Endothelial cell of umbilical vein (primary cell): Measurements from ENCODE around the gene DCUN1D1. TPM values are rescaled to one million over a fixed set of nuclear protein-coding genes. Genes with fewer than 3 reads are reported as not detected.

Source experiments
- BruUV-seq: library from RNA; stranded (reverse); fragments of 400-500 nt; replicated peaks from 2 replicates; lab custom pipeline; 2021; lab: Mats Ljungman, UMichigan
- CTCF ChIA-PET: fragments of 300-600, 350-600 bp; sonication (Branson Sonifier 250); formaldehyde crosslinking; loops from one replicate; lab custom pipeline; 2021; ENCODE audit warnings: antibody characterized with exemption, inconsistent platforms; lab: Charles Lee
- POLR2A ChIA-PET: fragments of 300-600, 350-600 bp; sonication (Branson Sonifier 250); formaldehyde crosslinking; loops from one replicate; lab custom pipeline; 2021; ENCODE audit warnings: antibody characterized with exemption, inconsistent platforms; lab: Charles Lee
- DNase-seq: peaks from one replicate; pipeline ENCODE4 v3.0.0-alpha.2; 2011; ENCODE audit warnings: low read depth, low spot score
- FAIRE-seq: peaks from 2 replicates; lab custom pipeline; 2011; peaks lifted over from hg19 to GRCh38; lab: Jason Lieb, UNC
- H2AFZ ChIP-seq: 2 replicates; pipeline ENCODE4 v1.6.0; 2012; ENCODE audit warnings: low read depth, low read length, control low read depth, inconsistent platforms
- H3K27ac ChIP-seq: 2 replicates; pipeline ENCODE4 v1.5.1; 2011; ENCODE audit warnings: low read depth, mild to moderate bottlenecking, control low read depth, low read length, moderate library complexity; ENCODE audit not compliant: insufficient read depth
- H3K27me3 ChIP-seq, 2 experiments: 2 replicates each; pipeline versions ENCODE4 v1.6.0 to v1.6.1; 2011; ENCODE audit warnings: low read length in 2 of 2, mixed read lengths in 1 of 2; ENCODE audit not compliant: control insufficient read depth in 2 of 2, insufficient read depth in 2 of 2
- H3K36me3 ChIP-seq, 2 experiments: 2 replicates in 1 of 2; 3 replicates in 1 of 2; pipeline ENCODE4 v1.5.1; 2011; ENCODE audit warnings: low read length in 2 of 2, mild to moderate bottlenecking in 1 of 2, moderate library complexity in 1 of 2; ENCODE audit not compliant: control insufficient read depth in 2 of 2, insufficient read depth in 2 of 2; ENCODE audit errors: extremely low read depth in 1 of 2
- H3K4me1 ChIP-seq: 3 replicates; pipeline ENCODE4 v1.5.1; 2011; ENCODE audit warnings: mild to moderate bottlenecking, low read length; ENCODE audit not compliant: control insufficient read depth, insufficient read depth; ENCODE audit errors: extremely low read depth
- H3K4me2 ChIP-seq: 2 replicates; pipeline ENCODE4 v1.6.1; 2011; ENCODE audit warnings: low read length, control low read depth, mixed read lengths; ENCODE audit not compliant: insufficient read depth
- H3K4me3 ChIP-seq, 3 experiments: fragments of 200-600 bp in 1 of 3; sonication (generic), shearing (Covaris generic) in 1 of 3; replicated peaks in 1 of 3; 2 replicates each; pipeline ENCODE4 v1.5.1; 2011 to 2016; ENCODE audit warnings: control low read depth in 3 of 3, low read length in 3 of 3, mild to moderate bottlenecking in 2 of 3, inconsistent platforms in 1 of 3, low read depth in 1 of 3, moderate library complexity in 1 of 3; ENCODE audit not compliant: insufficient read depth in 1 of 3
- H3K79me2 ChIP-seq: 2 replicates; pipeline ENCODE4 v1.6.0; 2012; ENCODE audit warnings: low read length, inconsistent platforms; ENCODE audit not compliant: control insufficient read depth, insufficient read depth
- H3K9ac ChIP-seq: replicated peaks from 2 replicates; pipeline ENCODE3; 2011; ENCODE audit warnings: low read length, control low read depth; ENCODE audit not compliant: insufficient read depth; ENCODE audit errors: extremely low read depth
- H3K9me1 ChIP-seq: replicated peaks from 3 replicates; pipeline ENCODE4 v1.6.0; 2011; ENCODE audit warnings: mild to moderate bottlenecking, low read length; ENCODE audit not compliant: control insufficient read depth, insufficient read depth; ENCODE audit errors: extremely low read depth
- H3K9me3 ChIP-seq: replicated peaks from 2 replicates; pipeline ENCODE4 v1.5.1; 2012; ENCODE audit warnings: low read length, inconsistent platforms; ENCODE audit not compliant: control insufficient read depth, insufficient read depth
- H4K20me1 ChIP-seq: replicated peaks from 2 replicates; pipeline ENCODE3; 2011; ENCODE audit warnings: mild to moderate bottlenecking, low read length; ENCODE audit not compliant: control insufficient read depth, insufficient read depth; ENCODE audit errors: extremely low read depth
- CTCF ChIP-seq, 2 donors: IDR thresholded peaks; 1 replicate in 1 of 2; 2 replicates in 1 of 2; pipeline ENCODE4 v1.5.1; 2011; ENCODE audit warnings: low read length in 2 of 2, mild to moderate bottlenecking in 2 of 2, moderate library complexity in 2 of 2, control low read depth in 1 of 2, inconsistent platforms in 1 of 2, low read depth in 1 of 2; ENCODE audit not compliant: insufficient read depth in 1 of 2; ENCODE audit errors: extremely low read depth in 1 of 2
- EZH2 ChIP-seq: IDR thresholded peaks from 2 replicates; pipeline ENCODE4 v1.6.1; 2012; ENCODE audit warnings: borderline replicate concordance, low read depth, mild to moderate bottlenecking, moderate library complexity, low read length, inconsistent platforms; ENCODE audit not compliant: severe bottlenecking
- FOS ChIP-seq: IDR thresholded peaks from 2 replicates; pipeline ENCODE4 v1.6.1; 2011; ENCODE audit warnings: mild to moderate bottlenecking, low read length, moderate library complexity, borderline replicate concordance; ENCODE audit not compliant: insufficient read depth
- GATA2 ChIP-seq: IDR thresholded peaks from 2 replicates; pipeline ENCODE4 v1.7.0; 2011; ENCODE audit warnings: low read depth, mild to moderate bottlenecking, moderate library complexity, mixed read lengths, low read length; ENCODE audit not compliant: insufficient read length, insufficient read depth
- JUN ChIP-seq: IDR thresholded peaks from 2 replicates; pipeline ENCODE4 v1.6.1; 2011; ENCODE audit warnings: borderline replicate concordance, low read depth; ENCODE audit not compliant: insufficient read length, insufficient read depth
- MAX ChIP-seq: IDR thresholded peaks from 2 replicates; pipeline ENCODE4 v1.6.1; 2011; ENCODE audit not compliant: insufficient read depth, insufficient read length
- MYC ChIP-seq: IDR thresholded peaks from one replicate; pipeline ENCODE4 v1.6.1; 2011; ENCODE audit warnings: mild to moderate bottlenecking, low read depth, low read length
- POLR2A ChIP-seq: IDR thresholded peaks from 2 replicates; pipeline ENCODE4 v1.6.1; 2012; ENCODE audit warnings: low read depth, mild to moderate bottlenecking, control low read depth, low read length
- dilution Hi-C: fragments of 300-500 bp; cut with MboI; formaldehyde crosslinking; loops from one replicate; pipeline ENCODE4 v1.15.0; 2019; ENCODE audit warnings: low sequenced_read_pairs; ENCODE audit not compliant: extremely low pct_ligation_motif_present
- intact Hi-C: fragments of 100-400 bp; cut with micrococcal nuclease; formaldehyde crosslinking; loops from one replicate; pipeline ENCODE4 v1.10.0; 2022
- polyA plus RNA-seq, 4 experiments: library from polyadenylated mRNA; depleted of rRNA in 3 of 4; stranded (reverse) in 3 of 4; unstranded in 1 of 4; fragments of >200 nt; gene quantifications; 2 replicates each; pipeline versions ENCODE4 v1.2.1 to v1.2.3, GENCODE V29; 2011 to 2012; ENCODE audit warnings: missing spikeins in 1 of 4
- total RNA-seq: library from RNA; stranded (reverse); gene quantifications from 2 replicates; pipeline ENCODE4 v1.2.3, GENCODE V29; 2021

Gene DCUN1D1
- total and polyA plus RNA-seq, 2 donors (not counting 3 experiments of a cell fraction or from before 2014, with no cell fraction given) = 4.9 to 41.3 TPM

GRCh38 chr3:182905623-182906022 is 74.7 kb downstream of the DCUN1D1 start:
- dilution Hi-C loops (no loop called here), intact Hi-C loops (loop anchor here (5.0 kb wide), 1 partner anchor 193 kb away; no protein-coding TSS in a partner anchor)
- DNase-seq (no peak), FAIRE-seq (no peak)
- H3K4me1 ChIP-seq = no peaks in the 10 kb centered on the region
- H3K9ac ChIP-seq = no peak overlapping the region
- H3K4me2 ChIP-seq = no peak overlapping the region
- no peak overlapping the region for H3K4me3 ChIP-seq
- peaks cover 0 to 2% of the 10 kb centered on the region in 2 experiments for H3K36me3 ChIP-seq
- BruUV-seq = no TSS peak
- H3K9me1 ChIP-seq = no peaks in the 10 kb centered on the region
- no peaks in the 10 kb centered on the region for H4K20me1 ChIP-seq
- no peaks in the 10 kb centered on the region for H3K27me3 ChIP-seq
- H3K79me2 ChIP-seq = no peaks in the 10 kb centered on the region
- ChIA-PET POLR2A (interaction anchor here (0.7 kb wide), 1 partner anchor 157 kb away, joined by 3 read pairs; no protein-coding TSS in a partner anchor), CTCF (no interaction called here)
- H3K9me3 ChIP-seq = no peaks in the 10 kb centered on the region
- TF ChIP-seq MYC = no peak
- no peak for TF ChIP-seq CTCF (IDR thresholded peaks at IDR 0.05; ENCODE audit: extremely low read depth in 1 of 2, insufficient read depth in 1 of 2, low read depth in 1 of 2, low read length in 2 of 2)
- no peak for TF ChIP-seq JUN
- TF ChIP-seq EZH2 = no peak
- TF ChIP-seq POLR2A = no peak
- TF ChIP-seq MAX = no peak
- no peak for TF ChIP-seq GATA2
- no peak for TF ChIP-seq FOS
- H2AFZ ChIP-seq = no peak overlapping the region
- no peak overlapping the region for H3K27ac ChIP-seq
